Measurements from ENCODE around the gene CNST.
"Not testable (repeated sequence)": the region's sequence is repeated elsewhere in the genome, so short reads cannot be mapped to it uniquely, and the experiment has no call there.

DNA sequence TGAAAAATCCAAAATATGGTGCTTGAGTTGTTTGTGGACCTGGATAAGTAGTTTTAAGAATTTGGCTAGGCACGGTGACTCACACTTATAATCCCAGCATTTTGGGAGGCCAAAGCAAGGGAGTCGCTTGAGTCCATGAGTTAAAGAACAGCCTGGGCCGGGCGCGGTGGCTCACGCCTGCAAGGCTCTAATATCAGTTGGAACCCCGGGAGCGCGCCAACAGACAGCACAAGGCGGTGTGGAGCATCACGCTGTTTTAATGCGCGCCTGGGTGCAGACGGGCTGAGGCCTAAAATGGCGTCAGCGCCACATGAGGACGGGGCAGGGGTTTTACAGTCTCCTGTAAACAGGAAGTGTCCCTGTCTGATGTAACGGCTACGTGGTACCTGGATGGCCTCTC is 39.0 kb downstream of the CNST start:
- TF ChIP-seq, protein P1, sequence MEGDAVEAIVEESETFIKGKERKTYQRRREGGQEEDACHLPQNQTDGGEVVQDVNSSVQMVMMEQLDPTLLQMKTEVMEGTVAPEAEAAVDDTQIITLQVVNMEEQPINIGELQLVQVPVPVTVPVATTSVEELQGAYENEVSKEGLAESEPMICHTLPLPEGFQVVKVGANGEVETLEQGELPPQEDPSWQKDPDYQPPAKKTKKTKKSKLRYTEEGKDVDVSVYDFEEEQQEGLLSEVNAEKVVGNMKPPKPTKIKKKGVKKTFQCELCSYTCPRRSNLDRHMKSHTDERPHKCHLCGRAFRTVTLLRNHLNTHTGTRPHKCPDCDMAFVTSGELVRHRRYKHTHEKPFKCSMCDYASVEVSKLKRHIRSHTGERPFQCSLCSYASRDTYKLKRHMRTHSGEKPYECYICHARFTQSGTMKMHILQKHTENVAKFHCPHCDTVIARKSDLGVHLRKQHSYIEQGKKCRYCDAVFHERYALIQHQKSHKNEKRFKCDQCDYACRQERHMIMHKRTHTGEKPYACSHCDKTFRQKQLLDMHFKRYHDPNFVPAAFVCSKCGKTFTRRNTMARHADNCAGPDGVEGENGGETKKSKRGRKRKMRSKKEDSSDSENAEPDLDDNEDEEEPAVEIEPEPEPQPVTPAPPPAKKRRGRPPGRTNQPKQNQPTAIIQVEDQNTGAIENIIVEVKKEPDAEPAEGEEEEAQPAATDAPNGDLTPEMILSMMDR (IDR thresholded peaks at IDR 0.05; ENCODE audit: low read length): not testable (repeated sequence)
- not testable (repeated sequence) for TF ChIP-seq EZH2 (optimal IDR thresholded peaks at IDR 0.05; ENCODE audit: low read depth, low read length); EZH2phosphoT487 (IDR thresholded peaks at IDR 0.05; ENCODE audit: low read length)
